Middle frontal gyrus (tissue), 1 donor: ENCODE results near the gene PRRX1.

Source experiments
- DNase-seq: peaks from one replicate; pipeline ENCODE4 v3.0.0-alpha.2; 2015; ENCODE audit warnings: low spot score; ENCODE audit errors: extremely low spot score

The PRRX1 gene

GRCh38 chr1:170720661-170721060, 56.7 kb downstream of the PRRX1 start:
- no peak for DNase-seq

GRCh38 chr1:170721621-170722020, 57.7 kb downstream of the PRRX1 start:
- no peak for DNase-seq

- no peak for DNase-seq
Observed at GRCh38 chr1:170723518-170723917, 59.6 kb downstream of the PRRX1 start.

- no peak for DNase-seq
Observed at GRCh38 chr1:170725326-170725725, 61.4 kb downstream of the PRRX1 start.

GRCh38 chr1:170727963-170728362, 64.0 kb downstream of the PRRX1 start:
- DNase-seq: no peak

GRCh38 chr1:170729225-170730002, 65.5 kb downstream of the PRRX1 start:
- DNase-seq: no peak

GRCh38 chr1:170730014-170730413, 66.1 kb downstream of the PRRX1 start:
- no peak for DNase-seq

GRCh38 chr1:170730438-170730837, 66.5 kb downstream of the PRRX1 start:
- DNase-seq: no peak

GRCh38 chr1:170731566-170732251, 67.8 kb downstream of the PRRX1 start:
- DNase-seq: no peak

GRCh38 chr1:170732252-170732588, 68.3 kb downstream of the PRRX1 start:
- DNase-seq: no peak

GRCh38 chr1:170734412-170735175, 70.7 kb downstream of the PRRX1 start:
- DNase-seq: no peak

GRCh38 chr1:170735366-170736263, 71.7 kb downstream of the PRRX1 start:
- DNase-seq: no peak

- no peak for DNase-seq
Observed at GRCh38 chr1:170739803-170740202, 75.9 kb downstream of the PRRX1 start.

GRCh38 chr1:170741678-170742077, 77.7 kb downstream of the PRRX1 start:
- DNase-seq: no peak

GRCh38 chr1:170742600-170742999, 78.7 kb downstream of the PRRX1 start:
- DNase-seq: no peak

- no peak for DNase-seq
Observed at GRCh38 chr1:170743083-170743482, 79.2 kb downstream of the PRRX1 start.

GRCh38 chr1:170749549-170749948, 85.6 kb downstream of the PRRX1 start:
- no peak for DNase-seq

- no peak for DNase-seq
Observed at GRCh38 chr1:170749959-170750358, 86.0 kb downstream of the PRRX1 start.

GRCh38 chr1:170755795-170756194, 91.9 kb downstream of the PRRX1 start:
- DNase-seq: no peak

GRCh38 chr1:170758992-170759391, 95.1 kb downstream of the PRRX1 start:
- DNase-seq: no peak

- no peak for DNase-seq
Observed at GRCh38 chr1:170765279-170765678, 101.3 kb downstream of the PRRX1 start.
